ENCODE results near the gene SHKBP1. TPM values are rescaled to one million over a fixed set of nuclear protein-coding genes. Genes with fewer than 3 reads are reported as not detected.

SHKBP1 gene
- total RNA-seq, 5 donors from 2014 or later (not counting 1 experiment from before 2014, with no cell fraction given), result 117 to 153 (median 142) TPM

DNA sequence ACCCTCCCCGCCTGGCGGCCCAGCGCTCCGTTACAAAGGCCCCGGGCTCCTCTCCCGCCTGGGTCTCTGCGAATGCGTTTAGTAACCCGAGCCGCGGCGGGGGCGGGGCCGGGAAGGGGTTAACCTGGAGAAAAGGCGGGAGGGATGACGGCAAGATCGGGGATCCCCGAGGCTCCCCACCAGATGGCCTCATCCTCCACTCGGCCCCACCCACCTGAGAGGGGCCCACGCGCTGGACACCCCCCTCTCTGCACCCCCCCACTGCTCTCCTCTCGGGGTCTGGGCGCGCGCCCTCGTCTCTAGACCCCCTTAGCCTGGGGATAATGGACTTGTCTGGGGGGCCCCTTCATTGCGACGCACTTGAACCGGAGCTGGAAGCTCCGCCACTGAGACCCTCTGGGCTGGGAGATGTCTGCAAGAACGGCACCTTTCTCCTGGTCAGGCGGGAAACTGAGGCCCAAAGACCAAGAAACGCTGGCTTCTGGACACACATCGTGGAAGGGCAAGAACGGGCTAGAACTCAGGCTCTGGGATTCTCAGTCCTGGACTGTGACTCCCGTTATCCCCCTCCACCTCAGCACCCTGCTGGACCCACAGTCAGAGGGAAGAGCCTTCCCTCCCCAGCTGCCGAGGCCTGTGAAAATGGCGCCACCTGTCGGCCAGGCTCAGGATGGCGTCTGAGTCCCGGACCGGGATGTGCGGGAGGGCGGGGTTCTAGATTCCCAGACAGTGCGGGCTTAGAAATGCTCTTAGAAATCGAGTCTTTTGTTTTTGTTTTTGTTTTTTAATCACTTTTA lies 21.6 kb downstream of the SHKBP1 start:
- H3K27me3 Mint-ChIP-seq, result peaks cover 22 to 44% of the 10 kb centered on the region in 2 donors
- peaks cover 6 to 74% of the 10 kb centered on the region in 2 experiments for H3K27me3 ChIP-seq (replicated peaks in 1 of 2; ENCODE audit: control insufficient read depth in 2 of 2, extremely low read depth in 1 of 2, insufficient read depth in 2 of 2, low read length in 1 of 2)
- ChIA-PET CTCF (interaction anchor here in 1 of 2 donors (0.6 to 2.7 kb wide), 6 partner anchors 12 to 293 kb away, joined by 3 to 7 read pairs (median 4); no protein-coding TSS in a partner anchor), POLR2A (no interaction called here)
- H3K9me3 Mint-ChIP-seq, result no peaks in the 10 kb centered on the region
- H3K9me3 ChIP-seq, result no peaks in the 10 kb centered on the region
- no peaks in the 10 kb centered on the region for H3K36me3 ChIP-seq (ENCODE audit: control insufficient read depth in 2 of 2, extremely low read depth in 1 of 2, insufficient read depth in 1 of 2, low read length in 1 of 2)
- no peak overlapping the region for H3K27ac ChIP-seq (ENCODE audit: low read length)
- peaks cover 51 to 58% (median 51%) of the 10 kb centered on the region in 3 donors for H3K4me1 Mint-ChIP-seq
- no peaks in the 10 kb centered on the region for H3K36me3 Mint-ChIP-seq
- ATAC-seq (replicated peaks in 1 of 4) (peak; percentile 57 to 69 (median 60)), DNase-seq (peak; percentile 43 to 90 (median 73))
- no peak overlapping the region for H3K4me3 ChIP-seq (ENCODE audit: control insufficient read depth in 1 of 2, extremely low read depth in 1 of 2, low read length in 1 of 2)
- H3K4me1 ChIP-seq (ENCODE audit: control insufficient read depth in 1 of 2, extremely low read depth in 1 of 2, insufficient read depth in 2 of 2, low read length in 2 of 2), result peaks cover 5 to 79% of the 10 kb centered on the region in 2 experiments
- WGBS (ENCODE audit: insufficient coverage), result 5% methylated on average over 13 of the region's 46 CpGs
- H3K4me3 Mint-ChIP-seq, result peak overlapping the region in 2 of 3 donors; percentile 13 to 84
- H3K27ac Mint-ChIP-seq, result no peak overlapping the region

DNA sequence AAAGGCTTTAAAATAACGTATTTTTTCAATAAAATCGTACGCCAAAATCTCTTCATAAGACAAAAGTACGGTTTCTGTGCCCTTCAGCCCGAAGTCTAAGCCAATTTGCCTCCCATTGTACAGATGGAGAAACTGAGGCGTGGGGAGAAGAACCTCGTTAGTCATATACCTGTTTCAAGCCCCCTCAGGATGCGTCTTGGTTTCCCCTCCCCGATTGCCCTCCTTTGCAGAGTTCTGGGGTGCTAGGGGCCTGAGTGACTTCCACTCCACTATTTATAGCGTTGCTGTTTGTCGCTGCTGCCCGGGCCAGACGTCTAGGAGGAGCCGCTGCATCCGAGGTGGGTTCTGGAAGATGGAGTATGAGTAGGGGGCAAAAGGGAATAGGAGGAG lies 22.2 kb downstream of the SHKBP1 start:
- Histone ChIP-seq H3K27me3 (replicated peaks in 1 of 2; ENCODE audit: control insufficient read depth in 2 of 2, extremely low read depth in 1 of 2, insufficient read depth in 2 of 2, low read length in 1 of 2) (peaks cover 6 to 74% of the 10 kb centered on the region in 2 experiments), H3K27ac (ENCODE audit: low read length) (no peak overlapping the region), H3K4me1 (ENCODE audit: control insufficient read depth in 1 of 2, extremely low read depth in 1 of 2, insufficient read depth in 2 of 2, low read length in 2 of 2) (peaks cover 5 to 85% of the 10 kb centered on the region in 2 experiments), H3K36me3 (ENCODE audit: control insufficient read depth in 2 of 2, extremely low read depth in 1 of 2, insufficient read depth in 1 of 2, low read length in 1 of 2) (no peaks in the 10 kb centered on the region), H3K9me3 (no peaks in the 10 kb centered on the region), H3K4me3 (ENCODE audit: control insufficient read depth in 1 of 2, extremely low read depth in 1 of 2, low read length in 1 of 2) (no peak overlapping the region)
- Mint-ChIP-seq H3K36me3 (no peaks in the 10 kb centered on the region), H3K27me3 (peaks cover 22 to 44% of the 10 kb centered on the region in 2 donors), H3K27ac (no peak overlapping the region), H3K4me1 (peaks cover 54 to 64% (median 56%) of the 10 kb centered on the region in 3 donors), H3K9me3 (no peaks in the 10 kb centered on the region), H3K4me3 (peak overlapping the region in 1 of 3 donors; percentile 84)
- ATAC-seq (replicated peaks in 1 of 4) (no peak), DNase-seq (no peak)
- ChIA-PET CTCF (interaction anchor here (0.6 to 2.7 kb wide), 8 partner anchors 11 to 294 kb away, joined by 3 to 7 read pairs (median 3); no protein-coding TSS in a partner anchor), POLR2A (no interaction called here)
- WGBS (ENCODE audit: insufficient coverage), result 0% methylated on average over 2 of the region's 15 CpGs

DNA sequence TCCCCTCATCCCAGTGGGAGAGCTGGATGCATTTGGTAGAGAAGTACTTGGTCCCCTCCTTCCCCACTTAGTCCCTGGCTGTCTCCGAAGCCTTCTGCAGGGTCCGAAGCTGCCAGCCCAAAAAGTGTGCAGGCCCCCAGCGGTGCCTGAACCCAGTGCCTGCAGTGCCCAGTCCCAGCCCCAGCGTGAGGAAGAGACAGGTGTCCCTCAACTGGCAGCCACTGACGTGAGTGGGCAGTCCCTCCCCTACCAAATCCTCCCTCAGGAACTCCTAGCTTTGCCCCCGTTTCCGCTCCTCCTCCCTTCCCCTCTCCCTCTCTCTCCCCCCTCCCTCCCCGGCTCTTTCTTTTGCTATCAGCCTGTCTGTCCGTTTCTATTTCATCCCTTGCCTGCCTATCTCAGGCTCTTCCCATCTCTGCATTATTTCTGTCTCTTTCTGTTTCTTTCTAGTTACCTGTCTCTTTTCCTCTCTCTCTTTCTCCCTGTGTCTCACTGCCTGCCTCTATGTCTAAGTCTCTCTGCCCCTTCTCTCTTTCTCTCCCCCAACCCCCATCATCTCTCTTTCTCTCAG lies 22.7 kb downstream of the SHKBP1 start:
- Histone ChIP-seq H3K4me1 (ENCODE audit: control insufficient read depth in 1 of 2, extremely low read depth in 1 of 2, insufficient read depth in 2 of 2, low read length in 2 of 2) (peaks cover 7 to 86% of the 10 kb centered on the region in 2 experiments), H3K27me3 (replicated peaks in 1 of 2; ENCODE audit: control insufficient read depth in 2 of 2, extremely low read depth in 1 of 2, insufficient read depth in 2 of 2, low read length in 1 of 2) (peaks cover 6 to 77% of the 10 kb centered on the region in 2 experiments), H3K36me3 (ENCODE audit: control insufficient read depth in 2 of 2, extremely low read depth in 1 of 2, insufficient read depth in 1 of 2, low read length in 1 of 2) (no peaks in the 10 kb centered on the region), H3K9me3 (no peaks in the 10 kb centered on the region), H3K27ac (ENCODE audit: low read length) (no peak overlapping the region), H3K4me3 (ENCODE audit: control insufficient read depth in 1 of 2, extremely low read depth in 1 of 2, low read length in 1 of 2) (no peak overlapping the region)
- no peaks in the 10 kb centered on the region for H3K36me3 Mint-ChIP-seq
- no peak for ATAC-seq (replicated peaks in 1 of 4)
- CTCF ChIA-PET, result interaction anchor here (0.6 to 2.7 kb wide), 6 partner anchors 10 to 135 kb away, joined by 3 to 7 read pairs (median 3); no protein-coding TSS in a partner anchor
- peak overlapping the region in 2 of 3 donors; percentile 35 to 84 for H3K4me3 Mint-ChIP-seq
- peaks cover 22 to 44% of the 10 kb centered on the region in 2 donors for H3K27me3 Mint-ChIP-seq
- POLR2A ChIA-PET, result no interaction called here
- peak in 1 of 35 experiments; percentile 51 for DNase-seq
- H3K4me1 Mint-ChIP-seq, result peaks cover 54 to 65% (median 58%) of the 10 kb centered on the region in 3 donors
- no peak overlapping the region for H3K27ac Mint-ChIP-seq
- no peaks in the 10 kb centered on the region for H3K9me3 Mint-ChIP-seq
- 5% methylated on average over 9 of the region's 9 CpGs for WGBS (ENCODE audit: insufficient coverage)

DNA sequence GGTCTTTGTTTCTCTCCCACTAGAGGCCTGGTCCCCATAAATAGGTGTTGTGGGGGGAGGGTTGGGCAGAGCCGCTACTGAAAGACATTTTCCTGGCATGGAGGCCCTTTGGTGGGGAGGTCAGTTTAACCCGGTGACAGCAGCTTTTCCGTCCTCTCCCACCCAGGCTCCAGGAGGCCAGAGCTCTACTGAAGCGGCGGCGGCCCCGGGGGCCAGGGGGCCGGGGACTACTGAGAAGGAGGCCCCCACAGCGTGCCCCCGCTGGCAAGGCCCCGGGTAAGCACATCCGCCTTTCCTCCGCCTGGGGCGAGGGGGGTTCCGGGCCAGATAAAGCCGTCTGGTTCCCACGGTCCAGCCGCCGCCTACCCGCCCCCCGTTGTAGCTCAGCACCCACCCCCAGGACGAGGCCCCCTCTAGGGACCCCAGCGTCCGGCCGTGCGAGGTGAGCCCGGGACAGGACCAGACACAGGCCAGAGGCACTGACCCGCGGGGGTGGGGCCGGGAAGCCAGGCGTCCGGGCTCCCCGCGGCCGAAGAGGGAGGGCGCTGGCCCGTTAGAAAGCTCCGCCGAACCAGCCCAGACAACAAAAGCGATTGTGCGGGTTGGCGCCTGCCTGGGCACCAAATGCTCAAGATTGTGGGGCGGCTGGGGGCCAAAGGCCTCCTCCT lies 23.4 kb downstream of the SHKBP1 start:
- Histone ChIP-seq H3K27ac (ENCODE audit: low read length) (no peak overlapping the region), H3K4me1 (ENCODE audit: control insufficient read depth in 1 of 2, extremely low read depth in 1 of 2, insufficient read depth in 2 of 2, low read length in 2 of 2) (peaks cover 11 to 86% of the 10 kb centered on the region in 2 experiments), H3K9me3 (no peaks in the 10 kb centered on the region), H3K4me3 (ENCODE audit: control insufficient read depth in 1 of 2, extremely low read depth in 1 of 2, low read length in 1 of 2) (peak overlapping the region in 1 of 2 donors; percentile 17), H3K36me3 (ENCODE audit: control insufficient read depth in 2 of 2, extremely low read depth in 1 of 2, insufficient read depth in 1 of 2, low read length in 1 of 2) (no peaks in the 10 kb centered on the region), H3K27me3 (replicated peaks in 1 of 2; ENCODE audit: control insufficient read depth in 2 of 2, extremely low read depth in 1 of 2, insufficient read depth in 2 of 2, low read length in 1 of 2) (peaks cover 6 to 74% of the 10 kb centered on the region in 2 experiments)
- Mint-ChIP-seq H3K4me1 (peaks cover 51 to 64% (median 62%) of the 10 kb centered on the region in 3 donors), H3K9me3 (no peaks in the 10 kb centered on the region), H3K27me3 (peaks cover 22 to 44% of the 10 kb centered on the region in 2 donors), H3K4me3 (peak overlapping the region; percentile 42 to 84 (median 47)), H3K27ac (no peak overlapping the region), H3K36me3 (no peaks in the 10 kb centered on the region)
- ATAC-seq (replicated peaks in 1 of 4) (no peak), DNase-seq (peak in 1 of 35 experiments; percentile 24)
- 9% methylated on average over 34 of the region's 43 CpGs for WGBS (ENCODE audit: insufficient coverage)
- ChIA-PET CTCF (interaction anchor here in 1 of 2 donors (1.1 to 2.7 kb wide), 4 partner anchors 29 to 136 kb away, joined by 3 to 7 read pairs (median 6); no protein-coding TSS in a partner anchor), POLR2A (no interaction called here)

DNA sequence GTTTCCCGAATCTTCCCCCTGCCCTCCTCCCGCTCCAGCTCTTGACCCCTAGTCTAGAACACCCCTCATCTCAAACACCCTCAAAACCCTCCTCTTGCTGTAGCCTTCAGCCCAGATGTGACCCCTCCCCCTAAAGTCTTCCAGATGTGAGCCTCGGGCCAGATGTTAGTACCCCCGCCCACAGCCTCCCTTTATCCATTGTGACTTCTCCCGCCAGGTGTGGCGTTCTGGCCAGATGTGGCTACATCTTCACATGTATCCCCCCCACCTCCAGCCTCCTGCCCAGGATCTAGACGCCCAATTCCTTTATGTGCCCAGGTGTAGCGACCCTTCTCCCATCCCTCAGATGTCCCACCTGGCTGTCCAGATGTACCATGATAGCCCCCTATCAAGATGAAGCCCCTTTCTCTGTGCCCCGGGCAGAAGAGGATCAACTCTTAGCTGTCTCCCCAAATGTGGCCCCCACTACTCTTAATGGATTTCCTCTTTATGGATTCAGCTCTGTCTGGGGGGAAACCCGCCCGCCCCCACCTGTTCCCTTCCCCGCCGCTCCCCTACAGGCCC lies 24.0 kb downstream of the SHKBP1 start:
- H3K36me3 Mint-ChIP-seq, result no peaks in the 10 kb centered on the region
- no peak overlapping the region for H3K27ac Mint-ChIP-seq
- peaks cover 22 to 44% of the 10 kb centered on the region in 2 donors for H3K27me3 Mint-ChIP-seq
- no peaks in the 10 kb centered on the region for H3K9me3 Mint-ChIP-seq
- DNase-seq, result no peak
- ChIA-PET CTCF (interaction anchor here in 1 of 2 donors (1.5 to 2.7 kb wide), 3 partner anchors 30 to 51 kb away, joined by 4 to 7 read pairs (median 7); no protein-coding TSS in a partner anchor), POLR2A (no interaction called here)
- peak overlapping the region in 1 of 2 donors; percentile 17 for H3K4me3 ChIP-seq (ENCODE audit: control insufficient read depth in 1 of 2, extremely low read depth in 1 of 2, low read length in 1 of 2)
- no peak overlapping the region for H3K27ac ChIP-seq (ENCODE audit: low read length)
- H3K36me3 ChIP-seq (ENCODE audit: control insufficient read depth in 2 of 2, extremely low read depth in 1 of 2, insufficient read depth in 1 of 2, low read length in 1 of 2), result no peaks in the 10 kb centered on the region
- whole genome bisulfite sequencing (ENCODE audit: insufficient coverage), result 16% methylated on average over 8 of the region's 13 CpGs
- peak overlapping the region; percentile 42 to 84 (median 47) for H3K4me3 Mint-ChIP-seq
- ATAC-seq (replicated peaks in 1 of 4), result no peak
- H3K4me1 ChIP-seq (ENCODE audit: control insufficient read depth in 1 of 2, extremely low read depth in 1 of 2, insufficient read depth in 2 of 2, low read length in 2 of 2), result peaks cover 13 to 89% of the 10 kb centered on the region in 2 experiments
- H3K4me1 Mint-ChIP-seq, result peaks cover 56 to 68% (median 65%) of the 10 kb centered on the region in 3 donors
- H3K27me3 ChIP-seq (replicated peaks in 1 of 2; ENCODE audit: control insufficient read depth in 2 of 2, extremely low read depth in 1 of 2, insufficient read depth in 2 of 2, low read length in 1 of 2), result peaks cover 6 to 69% of the 10 kb centered on the region in 2 experiments
- H3K9me3 ChIP-seq, result no peaks in the 10 kb centered on the region

All from T-cell (primary cell).